IMR-90 (cell line): Measurements from ENCODE around the gene ALKBH6. TPM values are rescaled to one million over a fixed set of nuclear protein-coding genes. Genes with fewer than 3 reads are reported as not detected.

Experiments
- ATAC-seq: fragments of 200-7000 bp; cut with Tn5 transposase; 2 replicates; pipeline ENCODE4 v1.9.1; 2020; ENCODE audit warnings: low read depth, mild to moderate bottlenecking, moderate library complexity
- BruUV-seq: library from RNA; stranded (reverse); fragments of 400-500 nt; replicated peaks from 2 replicates; lab custom pipeline; 2021; lab: Mats Ljungman, UMichigan
- CTCF ChIA-PET: fragments of 300-600 bp; formaldehyde crosslinking; extraction: SDS; loops from one replicate; lab custom pipeline; 2021; ENCODE audit warnings: antibody characterized with exemption; lab: Yijun Ruan, JAX
- POLR2A ChIA-PET: fragments of 300-600 bp; sonication (Branson Sonifier 250); formaldehyde crosslinking; loops from one replicate; lab custom pipeline; 2022; ENCODE audit warnings: antibody characterized with exemption; ENCODE audit not compliant: unreplicated experiment; lab: Charles Lee
- DNase-seq: peaks from one replicate; pipeline ENCODE4 v3.0.0; 2013
- H2AFZ ChIP-seq: replicated peaks from 2 replicates; pipeline ENCODE3; 2013; ENCODE audit warnings: low read length, mild to moderate bottlenecking; ENCODE audit not compliant: poor library complexity
- H2AK5ac ChIP-seq: 2 replicates; pipeline ENCODE4 v1.6.1; 2013; ENCODE audit warnings: low read depth, low read length, inconsistent platforms
- H2AK9ac ChIP-seq: replicated peaks from 2 replicates; pipeline ENCODE3; 2013; ENCODE audit warnings: mild to moderate bottlenecking, low read depth, low read length, moderate library complexity; ENCODE audit not compliant: poor library complexity
- H2BK120ac ChIP-seq: 2 replicates; pipeline ENCODE4 v1.6.1; 2013; ENCODE audit warnings: low read depth, low read length, inconsistent platforms
- H2BK15ac ChIP-seq: 3 replicates; pipeline ENCODE4 v1.6.1; 2013; ENCODE audit warnings: low read depth, low read length, inconsistent platforms
- H2BK20ac ChIP-seq: 2 replicates; pipeline ENCODE4 v1.6.1; 2013; ENCODE audit warnings: low read depth, mild to moderate bottlenecking, inconsistent platforms, low read length, moderate library complexity
- H2BK5ac ChIP-seq: 2 replicates; pipeline ENCODE4 v1.6.1; 2013; ENCODE audit warnings: mild to moderate bottlenecking, low read depth, low read length, inconsistent platforms; ENCODE audit not compliant: poor library complexity, severe bottlenecking
- H3K14ac ChIP-seq: replicated peaks from 2 replicates; pipeline ENCODE4 v1.6.1; 2013; ENCODE audit warnings: low read depth, low read length, inconsistent platforms
- H3K18ac ChIP-seq: 2 replicates; pipeline ENCODE4 v1.6.1; 2013; ENCODE audit warnings: low read depth, low read length, control low read depth
- H3K23ac ChIP-seq: 2 replicates; pipeline ENCODE4 v1.6.1; 2013; ENCODE audit warnings: low read depth, low read length, inconsistent platforms
- H3K27ac ChIP-seq: 2 replicates; pipeline ENCODE4 v1.5.1; 2013; ENCODE audit warnings: mild to moderate bottlenecking, control low read depth, low read length; ENCODE audit not compliant: insufficient read depth
- H3K27me3 ChIP-seq: 2 replicates; pipeline ENCODE4 v1.6.1; 2013; ENCODE audit warnings: low read length; ENCODE audit not compliant: control insufficient read depth, insufficient read depth
- H3K36me3 ChIP-seq: 2 replicates; pipeline ENCODE4 v1.6.1; 2013; ENCODE audit warnings: low read length, mixed read lengths; ENCODE audit not compliant: control insufficient read depth, insufficient read depth
- H3K4ac ChIP-seq: 2 replicates; pipeline ENCODE4 v1.6.1; 2013; ENCODE audit warnings: low read depth, low read length, inconsistent platforms
- H3K4me1 ChIP-seq: 2 replicates; pipeline ENCODE4 v1.6.1; 2013; ENCODE audit warnings: low read length, mixed read lengths; ENCODE audit not compliant: control insufficient read depth, insufficient read depth
- H3K4me2 ChIP-seq: 2 replicates; pipeline ENCODE4 v1.6.1; 2013; ENCODE audit warnings: low read depth, mild to moderate bottlenecking, control low read depth, low read length, moderate library complexity
- H3K4me3 ChIP-seq: 2 replicates; pipeline ENCODE4 v1.5.1; 2013; ENCODE audit warnings: low read depth, mild to moderate bottlenecking, control low read depth, low read length, moderate library complexity; ENCODE audit not compliant: insufficient read depth
- H3K56ac ChIP-seq: 2 replicates; pipeline ENCODE4 v1.6.1; 2013; ENCODE audit warnings: low read length, inconsistent platforms; ENCODE audit not compliant: insufficient read depth; ENCODE audit errors: extremely low read depth
- H3K79me1 ChIP-seq, 2 experiments: 2 replicates each; pipeline ENCODE4 v1.6.1; 2013; ENCODE audit warnings: low read length in 2 of 2, inconsistent platforms in 1 of 2, low read depth in 1 of 2
- H3K9ac ChIP-seq: 2 replicates; pipeline ENCODE4 v1.6.1; 2013; ENCODE audit warnings: low read depth, low read length, control low read depth
- H3K9me1 ChIP-seq: 2 replicates; pipeline ENCODE4 v1.6.1; 2013; ENCODE audit warnings: low read length, inconsistent platforms; ENCODE audit not compliant: insufficient read depth
- H3K9me3 ChIP-seq: 2 replicates; pipeline ENCODE4 v1.6.1; 2013; ENCODE audit warnings: low read length; ENCODE audit not compliant: control insufficient read depth, insufficient read depth
- H4K20me1 ChIP-seq: 2 replicates; pipeline ENCODE4 v1.6.1; 2013; ENCODE audit warnings: low read length, inconsistent platforms; ENCODE audit not compliant: insufficient read depth
- H4K5ac ChIP-seq: 2 replicates; pipeline ENCODE4 v1.6.1; 2013; ENCODE audit warnings: mild to moderate bottlenecking, low read depth, low read length, control low read depth
- H4K8ac ChIP-seq, 2 experiments: 2 replicates each; pipeline ENCODE4 v1.6.1; 2013; ENCODE audit warnings: low read depth in 2 of 2, low read length in 2 of 2, control low read depth in 1 of 2, inconsistent platforms in 1 of 2
- H4K91ac ChIP-seq: 2 replicates; pipeline ENCODE4 v1.6.1; 2013; ENCODE audit warnings: low read depth, low read length, inconsistent platforms; ENCODE audit not compliant: insufficient read depth
- BHLHE40 ChIP-seq: fragments of 150-350 bp; IDR thresholded peaks from 2 replicates; pipeline ENCODE4 v1.6.1; 2016; ENCODE audit warnings: mild to moderate bottlenecking, low read depth, low read length
- CEBPB ChIP-seq: IDR thresholded peaks from 2 replicates; pipeline ENCODE4 v1.6.1; 2012; ENCODE audit warnings: low read depth, low read length, improper control_type of control experiment
- CHD1 ChIP-seq: IDR thresholded peaks from 2 replicates; pipeline ENCODE4 v1.6.1; 2012; ENCODE audit warnings: low read depth, low read length, improper control_type of control experiment
- ELK1 ChIP-seq: fragments of 150-350 bp; IDR thresholded peaks from 2 replicates; pipeline ENCODE4 v1.6.1; 2016; ENCODE audit warnings: low read depth, mild to moderate bottlenecking, low read length, moderate library complexity, borderline replicate concordance
- MAFK ChIP-seq: IDR thresholded peaks from 2 replicates; pipeline ENCODE4 v1.6.1; 2012; ENCODE audit warnings: low read depth, low read length, improper control_type of control experiment
- MAZ ChIP-seq: IDR thresholded peaks from 2 replicates; pipeline ENCODE4 v1.6.1; 2012; ENCODE audit warnings: low read depth, mild to moderate bottlenecking, low read length, improper control_type of control experiment, moderate library complexity, borderline replicate concordance
- MXI1 ChIP-seq: IDR thresholded peaks from 2 replicates; pipeline ENCODE4 v1.6.1; 2012; ENCODE audit warnings: low read depth, mild to moderate bottlenecking, low read length, moderate library complexity, borderline replicate concordance
- POLR2A ChIP-seq: IDR thresholded peaks from 2 replicates; pipeline ENCODE4 v1.6.1; 2012; ENCODE audit warnings: mild to moderate bottlenecking, low read depth, low read length
- RAD21 ChIP-seq: IDR thresholded peaks from 2 replicates; pipeline ENCODE4 v1.6.1; 2012; ENCODE audit warnings: low read length, improper control_type of control experiment
- RCOR1 ChIP-seq: IDR thresholded peaks from 2 replicates; pipeline ENCODE4 v1.6.1; 2012; ENCODE audit warnings: mild to moderate bottlenecking, low read length, improper control_type of control experiment; ENCODE audit not compliant: insufficient replicate concordance
- RFX5 ChIP-seq: IDR thresholded peaks from 2 replicates; pipeline ENCODE4 v1.8.0; 2012; ENCODE audit warnings: low read depth, mild to moderate bottlenecking, low read length, moderate library complexity
- SMC3 ChIP-seq: fragments of 150-350 bp; IDR thresholded peaks from 2 replicates; pipeline ENCODE4 v1.6.1; 2016; ENCODE audit warnings: low read depth, mild to moderate bottlenecking, antibody characterized with exemption, low read length, moderate library complexity
- dilution Hi-C: fragments of 300-500 bp; cut with HindIII; formaldehyde crosslinking; loops from one replicate; pipeline ENCODE4 v1.14.3; 2018; ENCODE audit warnings: low sequenced_read_pairs; ENCODE audit not compliant: unreplicated experiment
- in situ Hi-C: fragments of 300-500 bp; cut with MboI; formaldehyde crosslinking; loops from 3 replicates; pipeline ENCODE4 v1.14.3; 2019; ENCODE audit warnings: low sequenced_read_pairs, inconsistent platforms, mixed read lengths
- intact Hi-C: fragments of 100-400 bp; cut with micrococcal nuclease; formaldehyde crosslinking; loops from 2 replicates; pipeline ENCODE4 v1.10.0; 2022
- polyA plus RNA-seq, 3 experiments: library from polyadenylated mRNA; depleted of rRNA; stranded (reverse); fragments of >200 nt; gene quantifications; 2 replicates each; pipeline ENCODE4 v1.2.3, GENCODE V29; 2012; ENCODE audit warnings: low replicate concordance in 1 of 3
- total RNA-seq: library from RNA; depleted of rRNA; stranded (reverse); fragments of >200 nt; gene quantifications from 2 replicates; pipeline ENCODE4 v1.2.3, GENCODE V29; 2012

The ALKBH6 gene
- total and polyA plus RNA-seq, 2 of the 4 experiments (the other 2 are of a cell fraction) = 12.9 to 38.7 TPM

GRCh38 chr19:36047835-36048234, 33.8 kb upstream of the ALKBH6 start:
- no peak for ATAC-seq
- no peak overlapping the region for H3K9ac ChIP-seq
- BruUV-seq = no TSS peak
- no peak overlapping the region for H2AK9ac ChIP-seq
- H2BK15ac ChIP-seq = no peak overlapping the region
- no peak overlapping the region for H4K91ac ChIP-seq
- no peaks in the 10 kb centered on the region for H4K20me1 ChIP-seq
- no peak overlapping the region for H4K8ac ChIP-seq
- ChIA-PET POLR2A (no interaction called here), CTCF (interaction anchor here (0.6 kb wide), 1 partner anchor 166 kb away, joined by 3 read pairs; no protein-coding TSS in a partner anchor)
- H3K56ac ChIP-seq = no peak overlapping the region
- no peaks in the 10 kb centered on the region for H3K9me3 ChIP-seq
- no peak overlapping the region for H2BK120ac ChIP-seq
- no peak overlapping the region for H3K27ac ChIP-seq
- H3K4me1 ChIP-seq = peaks cover 2% of the 10 kb centered on the region; the same call in 1 of the 2 replicates
- dilution Hi-C loops = no loop called here
- no peak for TF ChIP-seq CEBPB
- no peak for TF ChIP-seq BHLHE40
- TF ChIP-seq CHD1 = no peak
- no peak for TF ChIP-seq SMC3
- no peak for TF ChIP-seq POLR2A
- TF ChIP-seq RAD21 = no peak
- TF ChIP-seq ELK1 = no peak
- no peak for TF ChIP-seq RCOR1
- no peak for TF ChIP-seq MXI1
- TF ChIP-seq MAZ = no peak
- no peak for TF ChIP-seq MAFK
- no peak for TF ChIP-seq RFX5
- H3K9me1 ChIP-seq = peaks cover 4% of the 10 kb centered on the region; the same call in 1 of the 2 replicates
- peaks cover 19 to 20% of the 10 kb centered on the region in 2 experiments for H3K79me1 ChIP-seq
- no peak overlapping the region for H2BK5ac ChIP-seq
- no peak for DNase-seq
- H2AK5ac ChIP-seq = no peak overlapping the region
- H3K14ac ChIP-seq = no peak overlapping the region
- intact Hi-C loops = no loop called here
- no peak overlapping the region for H3K23ac ChIP-seq
- H2BK20ac ChIP-seq = no peak overlapping the region
- H3K4me3 ChIP-seq = no peak overlapping the region
- in situ Hi-C loops = no loop called here
- H3K36me3 ChIP-seq = no peaks in the 10 kb centered on the region
- no peaks in the 10 kb centered on the region for H3K27me3 ChIP-seq
- H3K18ac ChIP-seq = no peak overlapping the region
- no peak overlapping the region for H3K4ac ChIP-seq
- no peak overlapping the region for H2AFZ ChIP-seq
- no peak overlapping the region for H4K5ac ChIP-seq
- no peak overlapping the region for H3K4me2 ChIP-seq
